ENCODE measurements around the gene DNAJB6.
A peak's percentile ranks its signal among the peaks of the same experiment; 100 is the strongest.

DNAJB6 gene

DNA sequence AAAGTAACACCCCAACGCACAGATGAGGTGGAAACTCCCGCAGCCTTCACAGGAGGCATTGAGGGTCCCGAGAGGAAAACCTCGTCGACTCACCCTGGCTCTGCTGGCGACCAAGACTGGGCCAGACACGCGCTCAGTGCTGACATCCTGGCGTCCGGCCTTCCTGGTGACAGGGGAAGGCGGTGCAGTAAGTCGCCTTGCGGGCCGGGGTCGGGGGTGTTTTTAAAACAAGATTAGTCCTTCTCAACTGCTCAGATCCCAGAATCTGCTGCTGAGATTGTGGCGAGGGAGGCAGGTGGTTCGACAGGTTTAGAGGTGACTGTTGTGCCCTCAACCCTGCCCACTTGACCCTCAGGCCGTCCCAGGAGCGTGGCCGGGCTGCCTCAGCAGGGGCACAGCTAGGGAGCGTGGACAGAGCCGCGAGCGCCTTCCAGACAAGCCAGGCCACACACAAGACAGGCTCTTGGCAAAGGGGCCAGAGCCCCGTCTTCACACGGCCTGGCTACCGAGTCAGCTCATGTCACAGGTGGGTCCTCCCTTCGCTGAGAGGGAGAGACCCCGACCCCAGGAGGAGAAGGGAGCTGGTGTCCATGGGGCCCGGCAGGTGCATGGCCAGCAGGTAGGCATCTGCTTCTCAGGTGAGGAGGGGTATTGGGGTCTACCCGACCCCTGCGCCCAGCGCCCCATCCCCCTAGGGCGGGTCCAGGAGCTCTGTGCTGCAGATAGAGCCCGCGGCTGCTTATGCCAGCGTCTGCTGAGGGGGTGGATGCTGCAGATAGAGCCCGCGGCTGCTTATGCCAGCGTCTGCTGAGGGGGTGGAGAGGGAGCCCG is 81.6 kb downstream of the DNAJB6 start:
- TF ChIP-seq PPARA (CRISPR knock-in tag; IDR thresholded peaks at IDR 0.05; ENCODE audit: borderline replicate concordance) (no peak), PATZ1 (CRISPR knock-in tag; IDR thresholded peaks at IDR 0.05; ENCODE audit: borderline replicate concordance) (no peak), CSRNP3 (CRISPR knock-in tag; IDR thresholded peaks at IDR 0.05) (no peak), ZFP30 (CRISPR knock-in tag; IDR thresholded peaks at IDR 0.05) (no peak), CSDC2 (CRISPR knock-in tag; IDR thresholded peaks at IDR 0.05) (no peak), SNAI2 (CRISPR knock-in tag; IDR thresholded peaks at IDR 0.05) (no peak), ZNF8 (CRISPR knock-in tag; IDR thresholded peaks at IDR 0.05) (no peak), OSR1 (CRISPR knock-in tag; IDR thresholded peaks at IDR 0.05) (no peak), ZNF565 (CRISPR knock-in tag; conservative IDR thresholded peaks at IDR 0.05; ENCODE audit: low read depth) (no peak), ESRRG (CRISPR knock-in tag; IDR thresholded peaks at IDR 0.05) (no peak), CREB5 (CRISPR knock-in tag; IDR thresholded peaks at IDR 0.05; ENCODE audit: low read depth) (no peak), BACH2 (CRISPR knock-in tag; IDR thresholded peaks at IDR 0.05; ENCODE audit: borderline replicate concordance) (no peak)
- TF ChIP-seq, protein P1, sequence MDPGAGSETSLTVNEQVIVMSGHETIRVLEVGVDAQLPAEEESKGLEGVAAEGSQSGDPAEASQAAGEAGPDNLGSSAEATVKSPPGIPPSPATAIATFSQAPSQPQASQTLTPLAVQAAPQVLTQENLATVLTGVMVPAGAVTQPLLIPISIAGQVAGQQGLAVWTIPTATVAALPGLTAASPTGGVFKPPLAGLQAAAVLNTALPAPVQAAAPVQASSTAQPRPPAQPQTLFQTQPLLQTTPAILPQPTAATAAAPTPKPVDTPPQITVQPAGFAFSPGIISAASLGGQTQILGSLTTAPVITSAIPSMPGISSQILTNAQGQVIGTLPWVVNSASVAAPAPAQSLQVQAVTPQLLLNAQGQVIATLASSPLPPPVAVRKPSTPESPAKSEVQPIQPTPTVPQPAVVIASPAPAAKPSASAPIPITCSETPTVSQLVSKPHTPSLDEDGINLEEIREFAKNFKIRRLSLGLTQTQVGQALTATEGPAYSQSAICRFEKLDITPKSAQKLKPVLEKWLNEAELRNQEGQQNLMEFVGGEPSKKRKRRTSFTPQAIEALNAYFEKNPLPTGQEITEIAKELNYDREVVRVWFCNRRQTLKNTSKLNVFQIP (CRISPR knock-in tag; IDR thresholded peaks at IDR 0.05; ENCODE audit: borderline replicate concordance, low read depth) = no peak
- TF ChIP-seq, protein P2, sequence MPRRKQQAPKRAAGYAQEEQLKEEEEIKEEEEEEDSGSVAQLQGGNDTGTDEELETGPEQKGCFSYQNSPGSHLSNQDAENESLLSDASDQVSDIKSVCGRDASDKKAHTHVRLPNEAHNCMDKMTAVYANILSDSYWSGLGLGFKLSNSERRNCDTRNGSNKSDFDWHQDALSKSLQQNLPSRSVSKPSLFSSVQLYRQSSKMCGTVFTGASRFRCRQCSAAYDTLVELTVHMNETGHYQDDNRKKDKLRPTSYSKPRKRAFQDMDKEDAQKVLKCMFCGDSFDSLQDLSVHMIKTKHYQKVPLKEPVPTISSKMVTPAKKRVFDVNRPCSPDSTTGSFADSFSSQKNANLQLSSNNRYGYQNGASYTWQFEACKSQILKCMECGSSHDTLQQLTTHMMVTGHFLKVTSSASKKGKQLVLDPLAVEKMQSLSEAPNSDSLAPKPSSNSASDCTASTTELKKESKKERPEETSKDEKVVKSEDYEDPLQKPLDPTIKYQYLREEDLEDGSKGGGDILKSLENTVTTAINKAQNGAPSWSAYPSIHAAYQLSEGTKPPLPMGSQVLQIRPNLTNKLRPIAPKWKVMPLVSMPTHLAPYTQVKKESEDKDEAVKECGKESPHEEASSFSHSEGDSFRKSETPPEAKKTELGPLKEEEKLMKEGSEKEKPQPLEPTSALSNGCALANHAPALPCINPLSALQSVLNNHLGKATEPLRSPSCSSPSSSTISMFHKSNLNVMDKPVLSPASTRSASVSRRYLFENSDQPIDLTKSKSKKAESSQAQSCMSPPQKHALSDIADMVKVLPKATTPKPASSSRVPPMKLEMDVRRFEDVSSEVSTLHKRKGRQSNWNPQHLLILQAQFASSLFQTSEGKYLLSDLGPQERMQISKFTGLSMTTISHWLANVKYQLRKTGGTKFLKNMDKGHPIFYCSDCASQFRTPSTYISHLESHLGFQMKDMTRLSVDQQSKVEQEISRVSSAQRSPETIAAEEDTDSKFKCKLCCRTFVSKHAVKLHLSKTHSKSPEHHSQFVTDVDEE (CRISPR knock-in tag; IDR thresholded peaks at IDR 0.05) = no peak
- peak; percentile 18; the same call in 2 of the 3 replicates for ATAC-seq

GRCh38 chr7:157419035-157419293 is 82.2 kb downstream of the DNAJB6 start:
- TF ChIP-seq CREB5 (CRISPR knock-in tag; IDR thresholded peaks at IDR 0.05; ENCODE audit: low read depth) (no peak), OSR1 (CRISPR knock-in tag; IDR thresholded peaks at IDR 0.05) (no peak), ZNF8 (CRISPR knock-in tag; IDR thresholded peaks at IDR 0.05) (no peak), PPARA (CRISPR knock-in tag; IDR thresholded peaks at IDR 0.05; ENCODE audit: borderline replicate concordance) (no peak), CSDC2 (CRISPR knock-in tag; IDR thresholded peaks at IDR 0.05) (no peak), ZNF565 (CRISPR knock-in tag; conservative IDR thresholded peaks at IDR 0.05; ENCODE audit: low read depth) (no peak), ZFP30 (CRISPR knock-in tag; IDR thresholded peaks at IDR 0.05) (no peak), ZC3H10 (CRISPR knock-in tag; IDR thresholded peaks at IDR 0.05) (no peak)
- no peak for ATAC-seq

DNA sequence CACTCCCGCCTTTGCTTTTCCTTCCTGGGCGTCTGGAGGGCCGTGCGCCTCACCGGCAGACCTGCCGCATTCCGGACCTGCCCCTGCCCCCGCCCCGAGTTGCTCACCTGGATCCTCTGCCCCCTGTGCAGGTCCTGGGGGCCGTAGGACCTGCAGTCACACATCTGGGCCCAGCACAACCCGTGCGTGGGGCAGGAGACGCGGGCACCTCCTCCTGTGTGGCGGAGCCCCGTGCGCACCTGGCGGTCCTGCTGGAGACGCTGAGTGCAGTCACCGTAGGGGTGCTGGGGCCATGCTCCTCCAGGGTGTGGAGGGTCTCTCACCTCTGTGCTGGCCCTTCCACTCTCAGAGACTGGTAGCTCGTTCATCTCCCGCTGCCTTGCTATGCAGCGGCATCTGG is 85.5 kb downstream of the DNAJB6 start:
- TF ChIP-seq ZFP30 (CRISPR knock-in tag; IDR thresholded peaks at IDR 0.05) = no peak
- TF ChIP-seq CSRNP3 (CRISPR knock-in tag; IDR thresholded peaks at IDR 0.05) = no peak
- no peak for ATAC-seq

Measured in SK-N-SH treated with all-trans-retinoic acid at 6 μM for 48 hours (cell line).